Stimulated activated CD8-positive, alpha-beta memory T cell treated with anti-CD3 and anti-CD28 coated beads, Interleukin-15, amount 100 ng/mL, for 24 hours (primary cell): Measurements from ENCODE around the gene CD96.

Experiments used
- DNase-seq: peaks from one replicate; pipeline ENCODE4 v3.0.0-alpha.2; 2020; ENCODE audit warnings: low read depth

The CD96 gene

DNA sequence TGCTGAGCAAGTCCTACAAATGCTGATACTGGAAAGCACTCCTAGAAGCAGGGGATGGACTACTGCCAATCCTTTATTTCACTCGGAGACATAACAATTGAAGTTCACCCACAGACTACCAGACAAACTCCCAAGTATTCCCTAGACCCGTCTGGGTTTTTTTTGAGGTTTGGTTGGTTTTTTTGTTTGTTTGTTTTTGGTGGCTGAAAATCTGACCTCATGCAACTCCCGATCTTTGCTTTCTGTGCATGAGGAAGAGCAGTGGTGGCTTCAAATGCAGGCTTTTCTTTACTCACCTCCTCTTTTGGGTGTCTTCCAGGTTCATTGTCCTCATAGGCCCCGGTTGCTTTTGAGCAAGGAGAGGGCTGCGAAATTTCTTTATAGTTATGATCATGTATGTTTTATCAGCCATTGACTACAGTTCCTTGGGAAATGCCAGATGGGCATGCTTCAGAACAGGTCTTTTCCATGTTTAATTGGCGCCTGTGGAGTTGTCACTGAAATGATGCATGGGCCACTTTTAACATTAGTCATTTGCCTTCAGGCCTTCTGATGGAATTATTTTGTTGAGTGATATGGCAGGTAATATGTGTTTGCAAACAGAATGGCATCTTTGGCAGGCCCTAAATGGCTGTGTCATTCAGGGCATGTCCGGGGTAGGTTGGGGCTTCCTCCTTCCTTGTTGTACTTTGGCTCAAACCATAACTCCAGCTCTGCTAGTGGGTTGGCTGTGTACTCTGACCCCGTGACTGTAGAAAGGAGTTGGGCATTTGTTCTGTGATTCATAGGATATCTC is 134.4 kb downstream of the CD96 start:
- DNase-seq: no peak

DNA sequence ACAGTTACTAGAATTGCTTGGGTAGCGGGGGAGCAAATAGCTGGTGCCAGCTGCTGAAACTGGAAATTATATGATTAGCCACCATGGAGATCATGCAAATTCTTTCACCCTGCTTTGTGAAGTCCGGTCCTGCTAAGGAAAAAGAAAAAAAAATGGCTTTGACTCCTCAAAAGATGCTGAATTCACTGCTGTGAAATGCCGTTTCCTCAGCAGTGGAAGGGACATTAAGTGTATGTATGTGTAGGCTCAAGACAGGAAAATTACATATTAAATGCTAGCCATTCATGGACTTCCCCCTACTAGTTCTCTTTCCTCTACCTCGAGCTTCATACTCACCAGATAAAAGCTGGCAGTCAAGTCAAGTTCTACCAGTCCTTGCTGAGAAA is 135.0 kb downstream of the CD96 start:
- no peak for DNase-seq

DNA sequence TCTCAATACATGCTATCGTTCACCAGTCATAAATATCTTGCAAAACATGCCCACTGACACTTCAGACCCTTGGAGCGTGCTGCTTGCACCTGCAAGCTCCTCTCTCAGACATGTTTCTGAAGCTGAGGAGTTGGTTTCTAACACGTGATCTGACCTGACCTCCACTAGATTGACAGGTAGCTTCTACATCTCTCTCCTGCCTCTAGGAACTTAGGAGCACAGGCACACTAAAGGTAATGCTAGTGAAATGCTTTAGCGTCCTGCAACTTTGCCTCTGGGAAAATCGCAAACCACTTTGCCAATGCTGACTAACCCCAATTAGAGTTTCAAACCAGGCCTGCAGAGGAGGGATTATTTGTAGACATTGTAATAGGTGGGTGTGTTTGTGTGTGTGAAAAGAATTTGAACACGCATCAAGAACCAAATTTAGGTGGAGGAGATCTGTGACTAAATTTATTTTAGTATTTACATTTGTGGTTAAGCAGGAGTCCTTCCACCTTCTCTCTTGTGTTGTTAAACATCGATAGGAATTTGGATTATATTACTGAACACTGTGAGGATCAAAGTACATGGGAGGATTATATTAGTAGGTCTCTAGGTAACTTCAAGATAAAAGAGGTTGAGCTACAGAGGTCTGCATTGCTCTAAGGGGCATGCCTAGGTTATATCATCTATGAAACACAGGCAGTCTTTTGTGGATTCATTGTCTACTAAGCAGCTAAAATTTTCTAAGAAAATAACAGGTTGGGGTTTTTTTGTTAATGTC is 139.8 kb downstream of the CD96 start:
- no peak for DNase-seq

DNA sequence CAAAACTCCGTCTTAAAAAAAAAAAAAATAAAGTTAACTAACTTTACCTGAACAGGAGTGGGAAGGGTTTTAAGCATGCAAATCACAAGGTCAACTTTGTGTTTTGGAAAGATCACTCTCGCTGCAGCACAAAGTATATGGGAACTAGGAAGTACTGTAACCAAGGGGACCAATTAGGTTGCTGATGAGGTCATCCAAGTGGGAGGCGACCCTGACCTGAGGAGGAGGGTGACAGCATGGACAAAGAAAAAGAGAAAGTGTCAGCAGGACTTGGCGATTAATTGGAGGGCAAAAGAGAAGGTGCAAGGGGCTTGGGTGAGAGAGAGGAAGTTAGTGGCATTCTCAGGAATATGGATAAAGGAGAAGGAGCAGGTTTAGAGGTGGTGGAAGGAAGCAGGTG is 142.6 kb downstream of the CD96 start:
- no peak for DNase-seq

DNA sequence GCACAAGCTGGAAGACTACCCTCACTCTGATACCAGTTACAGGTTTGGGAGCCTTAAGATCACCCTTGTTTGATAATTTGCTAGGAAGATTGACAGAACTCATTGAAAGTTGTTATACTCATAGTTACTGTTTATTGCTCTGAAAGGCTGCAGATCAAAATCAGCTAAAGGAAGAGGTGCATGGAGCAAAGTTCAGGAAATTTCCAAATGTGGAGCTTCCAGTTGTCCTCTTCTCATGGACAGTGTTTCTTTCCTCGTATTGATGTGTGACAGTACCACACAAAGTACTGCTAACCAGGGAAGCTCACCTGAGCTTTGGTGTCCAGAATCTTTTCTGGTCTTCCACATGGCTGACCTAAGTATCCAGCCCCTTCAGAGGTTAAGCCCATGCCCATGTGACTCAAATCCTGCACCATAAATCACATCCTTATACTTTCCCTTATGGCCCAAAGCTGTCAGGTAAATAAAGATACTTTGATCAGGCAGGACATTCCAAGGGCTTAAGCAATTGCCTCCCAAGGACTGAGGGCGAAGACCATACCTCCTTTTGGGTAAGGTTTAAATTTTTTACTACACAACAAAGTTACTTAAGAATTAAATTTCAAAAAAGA is 146.3 kb downstream of the CD96 start:
- no peak for DNase-seq

DNA sequence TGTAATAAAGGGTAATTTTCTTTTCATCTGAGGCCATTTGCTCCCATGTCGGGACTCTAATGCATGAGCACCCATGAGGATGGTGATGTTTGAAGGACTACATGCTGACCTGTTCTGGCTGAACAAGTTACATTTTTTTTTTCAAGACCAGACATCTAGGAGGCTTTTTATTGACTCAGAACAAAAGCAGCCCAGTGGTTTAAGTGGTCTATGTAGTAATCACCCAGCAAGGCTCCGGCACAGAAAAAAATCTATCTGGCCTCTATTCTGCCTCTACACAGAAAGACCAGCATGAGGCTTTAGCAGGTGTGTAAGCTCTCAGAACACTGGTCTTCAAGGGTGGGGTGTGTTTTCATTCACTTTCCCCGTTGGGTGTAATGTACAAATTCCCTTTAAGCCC is 148.2 kb downstream of the CD96 start:
- no peak for DNase-seq

DNA sequence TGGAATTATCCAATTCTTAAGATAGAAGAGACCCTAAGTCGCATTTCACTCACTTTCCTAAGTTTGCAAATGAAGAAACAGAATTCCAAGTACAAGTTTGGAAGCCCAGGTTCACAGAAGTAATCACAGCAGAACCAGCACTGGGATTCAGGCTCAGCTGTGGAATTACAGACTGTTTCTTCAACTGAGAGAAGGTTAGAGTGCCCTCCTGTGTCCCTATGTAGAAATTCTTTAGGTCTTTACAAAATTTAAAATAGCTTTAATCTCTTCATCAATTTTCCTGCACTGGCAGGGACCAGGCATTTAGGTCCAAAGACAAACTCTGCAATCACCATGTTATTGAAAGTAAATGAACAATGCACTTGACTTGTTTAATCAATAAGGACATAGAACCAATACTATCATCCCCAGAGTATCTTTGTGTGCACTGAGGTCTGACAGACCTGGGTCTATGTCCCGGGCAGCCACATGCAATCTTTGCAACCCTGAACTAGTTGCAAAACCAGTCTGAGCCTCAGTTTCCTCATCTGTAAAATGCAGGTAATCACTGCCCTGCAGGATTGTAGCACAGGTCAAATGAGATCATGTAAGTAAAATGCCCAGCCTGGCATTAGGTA is 149.4 kb downstream of the CD96 start:
- no peak for DNase-seq

DNA sequence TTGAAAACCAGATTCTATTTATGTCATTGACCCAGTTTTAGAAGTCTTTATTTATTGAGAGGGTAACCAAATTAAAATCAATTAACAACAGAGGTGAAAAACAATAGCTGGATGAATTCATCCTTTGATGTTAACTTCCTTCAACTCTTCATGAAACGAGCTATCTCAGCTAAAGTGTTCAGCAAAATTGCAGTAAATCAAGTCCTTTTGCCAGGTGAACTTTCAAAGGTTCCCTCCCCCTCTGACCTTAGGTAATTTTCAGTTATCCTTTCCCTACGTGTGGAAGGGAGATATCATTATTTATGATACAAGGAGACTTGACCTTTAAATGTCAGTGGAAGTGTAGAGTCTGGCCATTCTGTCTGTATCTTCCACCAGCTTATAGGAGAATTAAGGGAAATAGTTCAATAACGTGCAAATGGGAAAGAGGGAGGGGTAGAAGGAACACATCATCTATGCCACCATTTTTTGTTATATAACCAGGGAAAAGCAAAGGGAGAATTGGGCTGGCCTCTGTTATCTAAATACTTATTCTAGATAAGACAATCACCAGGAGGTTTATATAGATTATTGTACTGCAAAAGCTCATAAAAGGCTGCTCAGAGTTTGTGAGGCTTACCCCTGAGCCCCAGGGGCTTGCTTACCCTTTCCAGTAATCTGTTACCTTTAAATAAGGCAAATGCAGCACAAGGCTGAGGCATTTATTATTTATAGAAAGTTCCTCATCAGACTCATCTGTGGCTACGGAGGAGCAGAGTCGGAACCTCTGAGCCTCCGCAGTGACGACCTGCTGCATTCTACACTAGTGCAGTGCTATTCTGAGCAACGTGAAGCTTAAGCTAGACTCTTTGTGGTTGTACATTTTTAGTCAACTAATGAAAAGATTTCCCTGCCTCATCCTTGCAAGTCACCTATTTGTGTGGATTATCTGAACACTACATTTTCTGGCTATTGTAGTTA is 150.9 kb downstream of the CD96 start:
- no peak for DNase-seq

DNA sequence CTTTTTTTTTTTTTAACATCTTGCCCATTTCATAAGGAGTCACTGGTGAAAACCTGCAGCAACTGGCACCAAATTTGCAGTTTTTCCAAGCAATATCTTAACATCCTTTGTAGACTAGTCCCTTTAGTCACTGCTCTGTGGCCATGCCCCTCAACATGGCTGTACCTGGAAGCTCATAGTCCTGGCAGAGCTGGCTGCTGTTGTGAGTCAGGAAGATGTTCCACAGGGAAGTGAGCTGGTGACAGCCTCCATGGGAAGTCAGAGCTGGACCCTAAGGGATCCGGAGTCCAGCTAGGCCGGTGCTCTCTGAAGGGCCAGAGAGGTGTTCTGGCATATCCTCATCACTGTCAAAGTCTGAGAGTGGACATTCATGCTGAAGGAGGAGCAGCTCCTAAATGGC is 152.5 kb downstream of the CD96 start:
- no peak for DNase-seq

DNA sequence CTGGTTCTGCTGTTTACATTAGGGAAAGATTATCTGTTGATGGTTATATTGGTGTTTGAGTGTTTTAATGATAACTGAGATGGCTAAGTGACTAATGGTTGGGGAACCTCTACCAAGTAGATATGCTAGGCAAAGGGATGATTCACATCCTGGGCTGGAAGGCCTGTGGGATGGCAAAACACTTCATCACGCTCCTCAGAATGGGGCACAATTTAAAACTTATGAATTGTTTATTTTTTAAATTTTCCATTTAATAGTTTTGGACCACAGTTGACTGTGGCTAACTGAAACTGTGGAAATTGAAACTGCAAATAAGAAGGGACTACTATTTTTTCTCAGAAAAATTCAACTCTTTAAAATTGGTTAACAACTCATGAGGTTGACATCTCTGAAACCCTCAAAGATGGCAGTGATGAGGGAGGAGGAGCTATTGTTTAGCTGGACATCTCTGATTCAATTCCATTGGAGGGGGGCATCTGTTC is 153.7 kb downstream of the CD96 start:
- no peak for DNase-seq

DNA sequence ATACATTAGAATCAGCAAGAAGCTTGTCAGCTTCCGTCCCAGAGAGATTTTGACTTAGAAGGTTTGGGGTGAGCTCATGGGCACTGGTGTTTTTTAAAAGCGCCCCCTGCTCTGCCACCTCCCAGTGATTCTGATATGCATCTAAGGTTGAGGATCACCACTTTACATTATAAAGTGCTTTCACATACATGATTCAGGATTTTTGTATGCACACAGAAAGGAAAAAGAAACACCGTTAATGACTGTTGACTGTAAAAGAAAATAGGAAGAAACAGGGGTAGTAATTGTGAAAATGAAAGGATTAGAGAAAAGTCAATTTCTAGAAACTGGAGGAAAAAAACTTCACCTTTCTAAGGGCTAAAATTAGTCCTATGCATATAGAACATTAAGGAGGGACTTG is 158.1 kb downstream of the CD96 start:
- no peak for DNase-seq

DNA sequence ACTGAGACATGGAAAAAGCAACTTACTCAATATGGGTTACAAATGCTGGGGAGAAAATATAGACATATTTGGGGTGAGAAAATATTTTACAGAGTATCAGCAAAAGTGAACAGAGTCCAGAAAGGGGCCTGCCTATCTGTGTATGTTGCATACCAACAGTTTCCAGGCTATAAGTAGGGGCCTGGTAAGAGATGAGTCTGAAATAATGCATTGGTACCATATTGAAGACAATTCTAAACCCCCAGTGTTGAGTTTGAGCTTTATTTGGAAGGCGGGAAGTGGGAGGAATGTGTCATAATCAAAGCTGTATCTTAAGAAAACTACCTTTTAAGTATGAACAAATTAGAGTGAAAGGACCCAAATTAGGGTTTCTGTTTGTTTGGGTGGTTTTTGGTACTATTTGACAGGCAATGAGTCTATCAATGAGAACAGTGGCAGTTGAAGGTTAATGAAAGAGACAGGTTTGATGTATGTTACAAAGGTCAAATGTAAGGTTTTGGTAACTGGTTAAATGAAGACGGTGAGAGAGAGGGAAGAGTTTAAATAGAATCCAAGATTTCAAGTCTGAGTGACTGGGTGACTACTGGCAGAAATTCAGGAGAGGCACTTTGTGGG is 159.4 kb downstream of the CD96 start:
- DNase-seq: no peak
